Esophagus muscularis mucosa (tissue), 4 donors: ENCODE results near the gene MYO16. TPM values are rescaled to one million over a fixed set of nuclear protein-coding genes. Genes with fewer than 3 reads are reported as not detected.

Experiments
- DNase-seq: peaks from one replicate; pipeline ENCODE4 v3.0.0-alpha.2; 2017; ENCODE audit errors: extremely low spot score
- H3K27ac ChIP-seq, 4 donors: fragments of 200-600 bp; sonication (generic); replicated peaks in 1 of 4; 1 replicate in 3 of 4; 2 replicates in 1 of 4; pipeline ENCODE4 v1.5.1; 2016 to 2019; ENCODE audit warnings: mild to moderate bottlenecking in 1 of 4
- H3K27me3 ChIP-seq, 4 donors: fragments of 200-600 bp; sonication (generic); one replicate each; pipeline versions ENCODE4 v1.5.1 to v1.6.0; 2016 to 2019
- H3K36me3 ChIP-seq, 4 donors: fragments of 200-600 bp; sonication (generic); one replicate each; pipeline ENCODE4 v1.5.1; 2016 to 2019
- H3K4me1 ChIP-seq, 4 donors: fragments of 200-600 bp; sonication (generic); one replicate each; pipeline ENCODE4 v1.5.1; 2016 to 2019
- H3K4me3 ChIP-seq, 4 donors: fragments of 200-600 bp; sonication (generic); 1 replicate in 2 of 4; 2 replicates in 2 of 4; pipeline ENCODE4 v1.5.1; 2016 to 2019; ENCODE audit warnings: mild to moderate bottlenecking in 4 of 4, moderate library complexity in 1 of 4
- H3K9me3 ChIP-seq, 4 donors: fragments of 200-600 bp; sonication (generic); 1 replicate in 3 of 4; 2 replicates in 1 of 4; pipeline ENCODE4 v1.5.1; 2016 to 2019
- CTCF ChIP-seq, 3 experiments: fragments of 200-600 bp in 2 of 3; fragments of 450-650 bp in 1 of 3; sonication (generic) in 2 of 3; IDR thresholded peaks; one replicate each; pipeline ENCODE4 v1.5.1; 2017 to 2019; ENCODE audit warnings: antibody characterized with exemption in 3 of 3, mild to moderate bottlenecking in 2 of 3, moderate library complexity in 1 of 3
- EP300 ChIP-seq: sonication (generic); formaldehyde crosslinking; IDR thresholded peaks from one replicate; pipeline ENCODE4 v1.6.1; 2017; ENCODE audit warnings: antibody characterized with exemption
- POLR2A ChIP-seq: fragments of 450-650 bp; IDR thresholded peaks from one replicate; pipeline ENCODE4 v1.6.1; 2017; ENCODE audit warnings: antibody characterized with exemption, moderate library complexity, mild to moderate bottlenecking, low read depth
- POLR2AphosphoS5 ChIP-seq, 2 donors: sonication (generic); formaldehyde crosslinking; IDR thresholded peaks; one replicate each; pipeline ENCODE4 v1.6.1; 2017; ENCODE audit warnings: antibody characterized with exemption in 2 of 2
- WGBS: methylation state at CpG from one replicate; pipeline ENCODE4 v1.1.5; 2018; 5-methylcytosine and 5-hydroxymethylcytosine counted together
- intact Hi-C: fragments of 100-400 bp; cut with DNase I; formaldehyde crosslinking; loops from one replicate; pipeline ENCODE4 v1.15.1; 2023
- total RNA-seq, 4 donors: library from RNA; depleted of rRNA; stranded (reverse); fragments of >200 nt; gene quantifications; one replicate each; pipeline versions ENCODE4 v1.1.0 to v1.2.1, GENCODE V29; 2016

The MYO16 gene
- total RNA-seq, 4 donors from 2014 or later = 1.2 to 3.7 (median 1.8) TPM

GRCh38 chr13:108680011-108680410 is 50.6 kb downstream of the MYO16 start:
- Histone ChIP-seq H3K9me3 (no peaks in the 10 kb centered on the region), H3K27me3 (peaks cover 0 to 6% (median 0%) of the 10 kb centered on the region in 4 donors), H3K4me1 (no peaks in the 10 kb centered on the region), H3K36me3 (no peaks in the 10 kb centered on the region), H3K4me3 (no peak overlapping the region), H3K27ac (no peak overlapping the region)
- no peak for DNase-seq
- WGBS = 87% methylated on average over 1 of the region's 1 CpG
- TF ChIP-seq CTCF (IDR thresholded peaks at IDR 0.05) = no peak
- TF ChIP-seq POLR2AphosphoS5 (IDR thresholded peaks at IDR 0.05) = no peak
- TF ChIP-seq POLR2A = no peak
- no peak for TF ChIP-seq EP300
- intact Hi-C loops = no loop called here

GRCh38 chr13:108681986-108682575 is 52.7 kb downstream of the MYO16 start:
- 82% methylated on average over 8 of the region's 8 CpGs for WGBS
- Histone ChIP-seq H3K36me3 (no peaks in the 10 kb centered on the region), H3K4me3 (no peak overlapping the region), H3K27me3 (no peaks in the 10 kb centered on the region), H3K27ac (no peak overlapping the region), H3K9me3 (no peaks in the 10 kb centered on the region), H3K4me1 (no peaks in the 10 kb centered on the region)
- intact Hi-C loops = no loop called here
- no peak for DNase-seq
- TF ChIP-seq POLR2A (no peak), POLR2AphosphoS5 (IDR thresholded peaks at IDR 0.05) (no peak), EP300 (no peak), CTCF (IDR thresholded peaks at IDR 0.05) (no peak)

- H3K4me1 ChIP-seq = no peaks in the 10 kb centered on the region
- TF ChIP-seq CTCF (IDR thresholded peaks at IDR 0.05) = no peak
- TF ChIP-seq POLR2AphosphoS5 (IDR thresholded peaks at IDR 0.05) = no peak
- no peak for TF ChIP-seq POLR2A
- no peak for TF ChIP-seq EP300
- no peak for DNase-seq
- H3K27ac ChIP-seq = no peak overlapping the region
- intact Hi-C loops = no loop called here
- WGBS = 86% methylated on average over 4 of the region's 4 CpGs
- H3K27me3 ChIP-seq = no peaks in the 10 kb centered on the region
- no peaks in the 10 kb centered on the region for H3K9me3 ChIP-seq
- no peaks in the 10 kb centered on the region for H3K36me3 ChIP-seq
- H3K4me3 ChIP-seq = no peak overlapping the region
These were observed 53.3 kb downstream of the MYO16 start for GRCh38 chr13:108682714-108683113.

GRCh38 chr13:108686027-108686426 is 56.6 kb downstream of the MYO16 start:
- Histone ChIP-seq H3K9me3 (no peaks in the 10 kb centered on the region), H3K27ac (no peak overlapping the region), H3K4me3 (no peak overlapping the region), H3K4me1 (no peaks in the 10 kb centered on the region), H3K27me3 (no peaks in the 10 kb centered on the region), H3K36me3 (no peaks in the 10 kb centered on the region)
- no peak for TF ChIP-seq POLR2AphosphoS5 (IDR thresholded peaks at IDR 0.05)
- no peak for TF ChIP-seq CTCF (IDR thresholded peaks at IDR 0.05)
- TF ChIP-seq EP300 = no peak
- TF ChIP-seq POLR2A = no peak
- no peak for DNase-seq
- intact Hi-C loops = no loop called here
- 87% methylated on average over 5 of the region's 5 CpGs for WGBS

- intact Hi-C loops = no loop called here
- no peaks in the 10 kb centered on the region for H3K27me3 ChIP-seq
- WGBS = 68% methylated on average over 1 of the region's 1 CpG
- no peaks in the 10 kb centered on the region for H3K36me3 ChIP-seq
- TF ChIP-seq POLR2A = no peak
- no peak for TF ChIP-seq EP300
- TF ChIP-seq POLR2AphosphoS5 (IDR thresholded peaks at IDR 0.05) = no peak
- TF ChIP-seq CTCF (IDR thresholded peaks at IDR 0.05) = no peak
- no peak overlapping the region for H3K27ac ChIP-seq
- DNase-seq = no peak
- no peaks in the 10 kb centered on the region for H3K4me1 ChIP-seq
- H3K4me3 ChIP-seq = no peak overlapping the region
- H3K9me3 ChIP-seq = no peaks in the 10 kb centered on the region
These were observed 61.3 kb downstream of the MYO16 start for GRCh38 chr13:108690726-108691125.
